HepG2 (cell line): ENCODE data around the gene ADAM15. TPM values are rescaled to one million over a fixed set of nuclear protein-coding genes. Genes with fewer than 3 reads are reported as not detected.

Source experiments
- CREM ChIP-seq, 2 experiments: sonication (generic) in 1 of 2; formaldehyde crosslinking in 1 of 2; IDR thresholded peaks; 2 replicates each; pipeline versions ENCODE4 v1.4.0 to v1.6.1; 2016 to 2020; ENCODE audit warnings: antibody characterized with exemption in 1 of 2, mild to moderate bottlenecking in 1 of 2, missing genetic modification reagents in 1 of 2
- ETV6 ChIP-seq: sonication (generic); formaldehyde crosslinking; conservative IDR thresholded peaks from 2 replicates; pipeline ENCODE4 v1.4.0; 2020; ENCODE audit warnings: missing genetic modification reagents
- FOXM1 ChIP-seq: sonication (generic); formaldehyde crosslinking; IDR thresholded peaks from 2 replicates; pipeline ENCODE4 v1.5.0; 2020; ENCODE audit warnings: missing genetic modification reagents
- GFI1 ChIP-seq: sonication (generic); formaldehyde crosslinking; IDR thresholded peaks from 2 replicates; pipeline ENCODE4 v1.5.0; 2020; ENCODE audit warnings: missing genetic modification reagents, mild to moderate bottlenecking, borderline replicate concordance
- GPN1 ChIP-seq: sonication (generic); formaldehyde crosslinking; IDR thresholded peaks from 2 replicates; pipeline ENCODE4 v1.5.1; 2020; ENCODE audit warnings: missing genetic modification reagents, borderline replicate concordance
- KDM5A ChIP-seq: fragments of 200-600 bp; sonication (generic); IDR thresholded peaks from 2 replicates; pipeline ENCODE4 v1.7.0; 2018; ENCODE audit warnings: antibody characterized with exemption, mild to moderate bottlenecking, low read length, borderline replicate concordance
- KLF6 ChIP-seq: IDR thresholded peaks from 2 replicates; pipeline ENCODE4 v1.8.0; 2016; ENCODE audit warnings: missing biosample characterization, missing genetic modification reagents
- MEIS2 ChIP-seq: sonication (generic); formaldehyde crosslinking; IDR thresholded peaks from 2 replicates; pipeline ENCODE4 v1.9.0; 2021; ENCODE audit warnings: mild to moderate bottlenecking, missing genetic modification reagents
- PAX8 ChIP-seq: sonication (generic); formaldehyde crosslinking; IDR thresholded peaks from 2 replicates; pipeline ENCODE4 v1.8.0; 2022; ENCODE audit warnings: mild to moderate bottlenecking, missing genetic modification reagents, borderline replicate concordance
- REXO4 ChIP-seq: sonication (generic); formaldehyde crosslinking; IDR thresholded peaks from 2 replicates; pipeline ENCODE4 v1.8.0; 2022; ENCODE audit warnings: missing genetic modification reagents, mild to moderate bottlenecking, borderline replicate concordance
- SALL1 ChIP-seq: sonication (generic); formaldehyde crosslinking; IDR thresholded peaks from 2 replicates; pipeline ENCODE4 v1.8.0; 2022; ENCODE audit warnings: mild to moderate bottlenecking, missing genetic modification reagents
- SIX4 ChIP-seq: sonication (generic); formaldehyde crosslinking; IDR thresholded peaks from 2 replicates; pipeline ENCODE4 v1.4.0; 2020; ENCODE audit warnings: missing genetic modification reagents
- SOX5 ChIP-seq: IDR thresholded peaks from 2 replicates; pipeline ENCODE4 v1.6.1; 2016; ENCODE audit warnings: borderline replicate concordance
- SP1 ChIP-seq, 2 experiments: fragments of 450-650 bp in 1 of 2; sonication (generic) in 1 of 2; formaldehyde crosslinking in 1 of 2; IDR thresholded peaks; 2 replicates each; pipeline versions ENCODE4 v1.4.0 to v1.6.1; 2016 to 2020; ENCODE audit warnings: missing genetic modification reagents in 1 of 2
- SP4 ChIP-seq: sonication (generic); formaldehyde crosslinking; IDR thresholded peaks from 2 replicates; pipeline ENCODE4 v1.8.1; 2023; ENCODE audit warnings: mild to moderate bottlenecking, missing genetic modification reagents
- ZNF12 ChIP-seq: sonication (generic); formaldehyde crosslinking; IDR thresholded peaks from 2 replicates; pipeline ENCODE4 v1.5.0; 2020; ENCODE audit warnings: missing genetic modification reagents
- ZNF136 ChIP-seq: sonication (generic); formaldehyde crosslinking; IDR thresholded peaks from 2 replicates; pipeline ENCODE4 v1.8.1; 2022; ENCODE audit warnings: low read depth, mild to moderate bottlenecking, moderate library complexity, missing genetic modification reagents
- ZNF549 ChIP-seq: sonication (generic); formaldehyde crosslinking; IDR thresholded peaks from 2 replicates; pipeline ENCODE4 v1.5.0; 2020; ENCODE audit warnings: missing genetic modification reagents
- ZNF564 ChIP-seq: sonication (generic); formaldehyde crosslinking; IDR thresholded peaks from 2 replicates; pipeline ENCODE4 v1.8.1; 2023; ENCODE audit warnings: mild to moderate bottlenecking, missing genetic modification reagents
- ZNF660 ChIP-seq: sonication (generic); formaldehyde crosslinking; IDR thresholded peaks from 2 replicates; pipeline ENCODE4 v1.5.1; 2020; ENCODE audit warnings: mild to moderate bottlenecking, low read depth, missing genetic modification reagents, borderline replicate concordance
- ZNF720 ChIP-seq: sonication (generic); formaldehyde crosslinking; IDR thresholded peaks from 2 replicates; pipeline ENCODE4 v1.4.0; 2020; ENCODE audit warnings: missing genetic modification reagents
- ZNF724P ChIP-seq: sonication (generic); formaldehyde crosslinking; IDR thresholded peaks from 2 replicates; pipeline ENCODE4 v1.8.0; 2022; ENCODE audit warnings: missing genetic modification reagents, borderline replicate concordance
- ZNF776 ChIP-seq: sonication (generic); formaldehyde crosslinking; IDR thresholded peaks from 2 replicates; pipeline ENCODE4 v1.4.0; 2020; ENCODE audit warnings: mild to moderate bottlenecking, missing genetic modification reagents
- polyA plus RNA-seq, 8 experiments: library from polyadenylated mRNA; depleted of rRNA in 3 of 8; stranded (reverse) in 7 of 8; unstranded in 1 of 8; fragments of >200 nt; fragmentation: Illumina TruSeq in 4 of 8; extraction: Trizol in 4 of 8; gene quantifications; 2 replicates each; pipeline versions ENCODE4 v1.2.1 to v1.2.3, GENCODE V29; 2011 to 2016; ENCODE audit warnings: low read depth in 4 of 8, missing spikeins in 1 of 8, mixed read lengths in 1 of 8; ENCODE audit not compliant: insufficient read depth in 1 of 8
- total RNA-seq, 5 experiments: library from RNA; depleted of rRNA; stranded (reverse); fragments of >200 nt; fragmentation: Illumina TruSeq; extraction: Trizol; gene quantifications; 2 replicates each; pipeline ENCODE4 v1.2.3, GENCODE V29; 2016; ENCODE audit warnings: low read depth in 1 of 5
- TF ChIP-seq, protein P1 (sequence below): sonication (generic); formaldehyde crosslinking; IDR thresholded peaks from 2 replicates; pipeline ENCODE4 v1.4.0; 2020; ENCODE audit warnings: missing genetic modification reagents
- TF ChIP-seq, protein P2 (sequence below): sonication (generic); formaldehyde crosslinking; IDR thresholded peaks from 2 replicates; pipeline ENCODE4 v1.5.0; 2020; ENCODE audit warnings: missing genetic modification reagents

Gene ADAM15
- total and polyA plus RNA-seq, 2 of the 13 experiments (the other 11 are each of a cell fraction or from before 2014, with no cell fraction given): 17.9 to 25.6 TPM

DNA sequence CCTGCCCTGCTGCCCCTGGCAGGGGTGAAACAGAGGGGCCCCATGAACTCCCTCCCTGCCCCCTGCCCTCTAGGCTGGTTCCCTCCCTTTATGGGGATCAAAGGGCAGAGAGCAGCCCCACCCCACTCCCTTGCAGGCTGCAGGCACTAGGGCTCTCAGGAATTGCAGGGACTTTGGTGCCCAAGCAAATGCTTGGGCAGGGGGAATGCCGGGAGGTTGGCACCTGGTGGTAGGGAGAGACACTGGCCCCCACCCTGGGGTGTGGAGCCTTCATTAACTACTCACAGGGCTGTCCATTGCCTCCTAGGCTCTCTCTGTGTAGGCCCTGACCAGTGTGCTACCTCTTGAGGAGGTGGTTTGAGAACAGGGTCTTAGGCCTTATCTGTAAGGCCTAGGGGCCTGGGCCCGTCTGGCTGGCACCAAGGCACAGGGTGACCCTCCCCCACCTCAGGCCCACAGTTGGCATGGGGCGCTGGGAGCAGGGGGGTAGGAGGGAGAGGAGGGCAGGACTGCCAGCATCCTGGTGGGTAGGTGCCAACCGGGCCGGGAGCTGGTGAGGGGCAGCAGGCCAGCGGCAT lies 43.8 kb upstream of the ADAM15 start (continued):
- TF ChIP-seq ZNF12 (CRISPR knock-in tag) (no peak), KLF6 (CRISPR knock-in tag) (no peak), REXO4 (no peak), FOXM1 (no peak), SOX5 (no peak), ZNF660 (no peak), SP1 (IDR thresholded peaks at IDR 0.05) (no peak), SP1 (CRISPR knock-in tag; IDR thresholded peaks at IDR 0.05) (no peak), ZNF720 (no peak), ETV6 (CRISPR knock-in tag) (no peak), ZNF136 (CRISPR knock-in tag) (no peak), ZNF564 (no peak), GPN1 (CRISPR knock-in tag) (no peak), MEIS2 (CRISPR knock-in tag) (no peak), SIX4 (no peak), SP4 (CRISPR knock-in tag) (no peak), ZNF549 (no peak), ZNF724P (CRISPR knock-in tag) (no peak), KDM5A (no peak), SALL1 (CRISPR knock-in tag) (peak; percentile 47), ZNF776 (no peak), GFI1 (CRISPR knock-in tag) (no peak), PAX8 (CRISPR knock-in tag) (no peak), CREM (IDR thresholded peaks at IDR 0.05) (no peak), CREM (CRISPR knock-in tag; IDR thresholded peaks at IDR 0.05) (no peak)
- TF ChIP-seq, protein P1, sequence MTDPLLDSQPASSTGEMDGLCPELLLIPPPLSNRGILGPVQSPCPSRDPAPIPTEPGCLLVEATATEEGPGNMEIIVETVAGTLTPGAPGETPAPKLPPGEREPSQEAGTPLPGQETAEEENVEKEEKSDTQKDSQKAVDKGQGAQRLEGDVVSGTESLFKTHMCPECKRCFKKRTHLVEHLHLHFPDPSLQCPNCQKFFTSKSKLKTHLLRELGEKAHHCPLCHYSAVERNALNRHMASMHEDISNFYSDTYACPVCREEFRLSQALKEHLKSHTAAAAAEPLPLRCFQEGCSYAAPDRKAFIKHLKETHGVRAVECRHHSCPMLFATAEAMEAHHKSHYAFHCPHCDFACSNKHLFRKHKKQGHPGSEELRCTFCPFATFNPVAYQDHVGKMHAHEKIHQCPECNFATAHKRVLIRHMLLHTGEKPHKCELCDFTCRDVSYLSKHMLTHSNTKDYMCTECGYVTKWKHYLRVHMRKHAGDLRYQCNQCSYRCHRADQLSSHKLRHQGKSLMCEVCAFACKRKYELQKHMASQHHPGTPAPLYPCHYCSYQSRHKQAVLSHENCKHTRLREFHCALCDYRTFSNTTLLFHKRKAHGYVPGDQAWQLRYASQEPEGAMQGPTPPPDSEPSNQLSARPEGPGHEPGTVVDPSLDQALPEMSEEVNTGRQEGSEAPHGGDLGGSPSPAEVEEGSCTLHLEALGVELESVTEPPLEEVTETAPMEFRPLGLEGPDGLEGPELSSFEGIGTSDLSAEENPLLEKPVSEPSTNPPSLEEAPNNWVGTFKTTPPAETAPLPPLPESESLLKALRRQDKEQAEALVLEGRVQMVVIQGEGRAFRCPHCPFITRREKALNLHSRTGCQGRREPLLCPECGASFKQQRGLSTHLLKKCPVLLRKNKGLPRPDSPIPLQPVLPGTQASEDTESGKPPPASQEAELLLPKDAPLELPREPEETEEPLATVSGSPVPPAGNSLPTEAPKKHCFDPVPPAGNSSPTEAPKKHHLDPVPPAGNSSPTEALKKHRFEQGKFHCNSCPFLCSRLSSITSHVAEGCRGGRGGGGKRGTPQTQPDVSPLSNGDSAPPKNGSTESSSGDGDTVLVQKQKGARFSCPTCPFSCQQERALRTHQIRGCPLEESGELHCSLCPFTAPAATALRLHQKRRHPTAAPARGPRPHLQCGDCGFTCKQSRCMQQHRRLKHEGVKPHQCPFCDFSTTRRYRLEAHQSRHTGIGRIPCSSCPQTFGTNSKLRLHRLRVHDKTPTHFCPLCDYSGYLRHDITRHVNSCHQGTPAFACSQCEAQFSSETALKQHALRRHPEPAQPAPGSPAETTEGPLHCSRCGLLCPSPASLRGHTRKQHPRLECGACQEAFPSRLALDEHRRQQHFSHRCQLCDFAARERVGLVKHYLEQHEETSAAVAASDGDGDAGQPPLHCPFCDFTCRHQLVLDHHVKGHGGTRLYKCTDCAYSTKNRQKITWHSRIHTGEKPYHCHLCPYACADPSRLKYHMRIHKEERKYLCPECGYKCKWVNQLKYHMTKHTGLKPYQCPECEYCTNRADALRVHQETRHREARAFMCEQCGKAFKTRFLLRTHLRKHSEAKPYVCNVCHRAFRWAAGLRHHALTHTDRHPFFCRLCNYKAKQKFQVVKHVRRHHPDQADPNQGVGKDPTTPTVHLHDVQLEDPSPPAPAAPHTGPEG (CRISPR knock-in tag): no peak
- TF ChIP-seq, protein P2, sequence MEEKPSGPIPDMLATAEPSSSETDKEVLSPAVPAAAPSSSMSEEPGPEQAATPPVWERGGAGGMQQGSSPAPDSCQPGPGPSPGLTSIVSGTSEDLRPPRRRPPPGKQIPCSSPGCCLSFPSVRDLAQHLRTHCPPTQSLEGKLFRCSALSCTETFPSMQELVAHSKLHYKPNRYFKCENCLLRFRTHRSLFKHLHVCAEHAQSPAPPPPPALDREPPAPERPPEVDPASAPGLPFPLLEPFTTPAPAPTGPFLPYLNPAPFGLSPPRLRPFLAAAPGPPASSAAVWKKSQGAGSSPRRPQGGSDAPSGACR (CRISPR knock-in tag): no peak
